AG08396 (cell line): Measurements from ENCODE around the gene NHERF2.
"Not testable (repeated sequence)": the region's sequence is repeated elsewhere in the genome, so short reads cannot be mapped to it uniquely, and the experiment has no call there.

Experiments used
- DNase-seq: peaks from one replicate; pipeline ENCODE4 v3.0.0; 2012; ENCODE audit warnings: low spot score, mixed read lengths

Gene NHERF2

DNA sequence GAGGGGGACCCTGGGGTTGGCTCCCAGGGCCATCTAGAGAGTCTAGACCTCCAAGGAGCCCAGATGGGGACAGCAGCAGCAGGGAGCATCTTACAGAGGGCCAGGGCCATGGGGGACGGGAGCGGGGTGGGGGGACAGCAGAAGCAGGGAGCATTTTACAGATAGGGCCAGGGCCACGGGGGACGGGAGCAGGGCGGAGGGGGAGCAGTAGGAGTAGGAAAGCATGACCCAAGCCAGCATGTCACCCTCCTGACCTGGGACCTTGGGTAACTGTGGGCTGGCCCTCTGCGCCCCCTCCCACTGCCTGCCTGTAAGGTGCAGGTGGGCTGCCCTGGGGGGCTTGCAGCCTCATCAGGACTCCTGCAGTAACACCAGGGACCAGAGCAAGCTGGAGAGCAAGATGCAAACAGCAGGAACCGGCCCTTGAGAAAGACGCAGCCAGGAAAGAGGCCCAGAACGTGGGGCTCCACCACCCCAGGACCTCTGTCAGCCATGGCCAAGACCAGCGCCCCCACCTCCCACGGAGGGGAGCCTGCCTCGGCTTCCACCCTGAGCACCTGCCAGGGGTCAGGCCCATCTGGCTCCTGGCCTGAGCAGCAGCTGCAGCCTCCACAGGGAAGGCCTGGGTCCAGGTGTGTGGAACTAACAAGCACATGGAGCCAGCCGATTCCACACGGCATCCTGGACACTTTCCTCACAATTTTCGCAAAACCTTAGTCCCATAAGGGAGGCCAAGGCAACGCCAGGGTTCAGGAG, 19.4 kb upstream of the NHERF2 start:
- DNase-seq: no peak

DNA sequence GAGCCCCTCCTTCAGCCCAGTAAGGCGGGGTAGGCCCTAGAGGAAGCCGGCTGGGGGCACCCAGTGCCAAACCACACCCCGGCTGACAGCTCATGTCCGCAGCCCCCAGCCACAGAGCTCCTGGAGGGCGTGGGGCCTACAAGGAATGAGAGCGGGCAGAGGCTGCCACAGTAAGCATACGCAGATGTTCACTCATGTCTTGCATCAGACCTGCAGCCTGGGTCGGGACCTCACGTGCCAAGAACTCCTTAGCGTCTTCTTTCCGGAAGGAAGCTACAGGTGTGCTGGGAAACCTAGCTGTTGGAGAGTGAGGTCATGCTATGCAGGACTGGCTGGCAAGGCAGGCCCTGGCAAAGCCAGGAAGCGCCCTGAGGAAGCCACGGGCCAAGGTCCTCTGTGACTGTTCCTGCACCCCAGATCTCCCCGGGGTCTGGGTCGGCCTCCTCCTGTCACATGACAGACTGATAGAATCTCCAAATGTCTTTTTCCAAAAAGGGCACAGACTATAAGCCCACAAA, 18.6 kb upstream of the NHERF2 start:
- DNase-seq: no peak

GRCh38 chr16:2008631-2009163, 18.0 kb upstream of the NHERF2 start:
- peak; percentile 77 for DNase-seq

- DNase-seq: no peak
These were observed 17.5 kb upstream of the NHERF2 start for GRCh38 chr16:2009164-2009711.

- peak; percentile 96 for DNase-seq
These were observed 16.8 kb upstream of the NHERF2 start, which contains the start of gene ZNF598 for GRCh38 chr16:2009791-2010510. Gene ZNF598, minus strand, starts transcription at chr16:2009821.

GRCh38 chr16:2011726-2012125, 15.0 kb upstream of the NHERF2 start:
- DNase-seq: not testable (repeated sequence)

DNA sequence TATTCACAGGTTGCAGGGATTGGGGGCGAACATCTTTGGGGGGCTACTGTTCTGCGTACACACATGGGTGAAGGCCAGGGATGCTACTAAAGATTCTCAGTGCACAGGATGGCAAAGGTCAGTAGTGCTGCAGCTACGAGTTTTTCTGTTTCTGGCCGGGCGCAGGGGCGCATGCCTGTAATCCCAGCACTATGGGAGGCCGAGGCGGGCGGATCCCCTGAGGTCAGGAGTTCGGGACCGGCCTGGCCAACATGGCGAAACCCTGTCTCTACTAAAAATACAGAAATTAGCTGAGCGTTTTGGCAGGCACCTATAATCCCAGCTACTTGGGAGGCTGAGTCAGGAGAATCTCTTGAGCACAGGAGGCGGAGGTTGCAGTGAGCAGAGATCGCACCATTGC, 13.2 kb upstream of the NHERF2 start:
- no peak for DNase-seq

GRCh38 chr16:2015117-2015946, 11.4 kb upstream of the NHERF2 start:
- no peak for DNase-seq

DNA sequence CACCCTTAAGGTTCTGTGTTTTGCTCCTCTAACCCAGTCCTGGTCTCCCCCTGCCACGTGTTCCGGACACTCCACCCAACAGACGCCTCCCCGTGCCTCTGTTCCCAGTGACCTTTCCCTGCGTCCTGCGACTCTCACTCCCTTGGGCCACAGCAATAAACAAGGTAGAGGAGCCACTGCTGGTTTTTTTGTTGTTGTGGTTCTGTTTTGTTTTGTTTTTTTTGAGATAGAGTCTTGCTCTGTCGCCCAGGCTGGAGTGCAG, 10.8 kb upstream of the NHERF2 start:
- no peak for DNase-seq

- DNase-seq: no peak
These were observed 10.2 kb upstream of the NHERF2 start for GRCh38 chr16:2016407-2016922.

- DNase-seq: no peak
These were observed 7.2 kb upstream of the NHERF2 start, which contains the start of gene NPW for GRCh38 chr16:2019518-2019920. Gene NPW, plus strand, starts transcription at chr16:2019785.

- DNase-seq: no peak
These were observed 6.5 kb upstream of the NHERF2 start for GRCh38 chr16:2019921-2020831.

DNA sequence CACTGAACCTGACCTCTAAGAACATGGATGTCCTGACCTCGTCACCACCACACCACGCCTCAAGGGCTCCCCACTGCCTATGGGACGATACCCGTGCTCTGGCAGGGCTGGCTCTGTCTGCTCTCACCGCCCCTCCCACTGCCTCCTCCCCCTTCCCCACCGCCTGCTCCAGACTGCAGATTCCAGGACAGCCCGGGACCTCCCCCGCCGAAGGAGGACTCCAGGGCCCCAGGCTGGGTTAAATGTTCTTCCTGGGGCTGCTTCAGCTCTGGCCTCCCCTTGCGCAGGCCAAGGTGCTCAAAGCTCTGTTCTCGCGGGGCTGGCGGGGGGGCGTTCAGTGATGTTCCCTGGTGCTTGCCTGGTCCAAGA, 4.0 kb upstream of the NHERF2 start:
- DNase-seq: peak; percentile 75

DNA sequence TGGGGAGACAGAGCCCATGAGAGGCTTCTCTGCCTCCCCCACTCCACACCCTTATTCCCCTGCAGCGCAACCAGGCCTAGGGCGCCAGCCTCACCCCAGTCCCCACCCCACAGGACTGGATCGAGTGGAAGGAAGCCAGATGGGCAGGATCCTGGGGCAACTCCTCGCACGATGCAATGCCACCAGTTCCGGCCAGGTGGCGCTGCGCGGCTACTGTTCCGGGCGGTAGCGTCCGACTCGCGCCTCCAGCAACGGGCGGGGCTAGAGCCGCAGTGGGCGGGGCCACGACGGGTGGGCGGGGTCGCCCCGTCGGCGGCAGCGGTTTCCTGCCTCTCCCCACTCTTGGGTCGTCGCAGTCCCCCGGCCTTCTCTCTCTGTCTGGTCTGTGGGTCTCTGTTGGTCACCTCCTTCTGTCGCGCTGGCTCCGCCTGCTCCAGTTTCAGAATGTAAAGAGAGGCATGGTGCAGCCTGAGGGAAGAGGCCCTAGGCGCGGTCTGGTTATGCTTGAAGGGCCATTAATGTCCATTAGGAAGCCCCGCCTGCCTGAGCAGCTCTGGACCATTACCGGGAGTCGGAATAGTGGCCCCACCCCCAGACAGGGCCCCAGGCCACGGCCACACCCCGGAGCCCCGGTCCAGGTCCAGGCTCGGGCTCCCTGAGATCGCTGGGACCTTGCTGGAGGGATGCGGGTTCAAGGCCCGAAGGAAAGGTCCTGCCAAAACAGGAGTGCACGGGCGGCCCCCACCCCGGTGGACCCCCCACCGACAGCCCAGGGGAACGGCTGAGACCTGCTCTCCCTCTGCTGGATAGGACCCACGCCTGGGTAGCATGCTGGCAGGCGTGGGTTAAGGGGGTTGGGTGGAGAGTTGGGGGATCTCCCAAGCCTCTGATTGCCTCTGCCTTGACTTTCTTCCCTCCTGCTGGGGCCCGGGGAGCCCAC, 3.3 kb upstream of the NHERF2 start:
- peak; percentile 97 for DNase-seq

GRCh38 chr16:2024032-2024420, 2.7 kb upstream of the NHERF2 start:
- no peak for DNase-seq

DNA sequence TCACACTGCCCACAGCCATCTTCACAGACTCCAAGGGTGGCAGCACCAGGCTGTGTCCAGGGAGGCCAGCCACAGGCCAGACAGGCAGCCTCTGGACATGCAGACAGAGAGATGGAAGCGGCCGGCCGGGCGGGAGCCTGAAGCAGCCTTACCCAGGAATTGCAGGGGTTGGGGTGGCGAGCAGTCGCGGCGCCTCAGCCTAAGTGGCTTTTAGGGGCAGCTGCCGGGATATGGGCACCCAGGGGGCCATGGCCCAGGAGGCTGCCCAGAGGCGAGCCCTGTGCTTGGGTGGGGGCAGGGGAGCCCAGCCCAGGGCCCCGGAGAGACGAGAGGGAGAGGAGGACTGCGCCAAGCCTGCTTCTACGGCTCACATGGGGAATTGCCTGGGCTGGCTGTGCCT, 1.5 kb upstream of the NHERF2 start:
- no peak for DNase-seq

DNA sequence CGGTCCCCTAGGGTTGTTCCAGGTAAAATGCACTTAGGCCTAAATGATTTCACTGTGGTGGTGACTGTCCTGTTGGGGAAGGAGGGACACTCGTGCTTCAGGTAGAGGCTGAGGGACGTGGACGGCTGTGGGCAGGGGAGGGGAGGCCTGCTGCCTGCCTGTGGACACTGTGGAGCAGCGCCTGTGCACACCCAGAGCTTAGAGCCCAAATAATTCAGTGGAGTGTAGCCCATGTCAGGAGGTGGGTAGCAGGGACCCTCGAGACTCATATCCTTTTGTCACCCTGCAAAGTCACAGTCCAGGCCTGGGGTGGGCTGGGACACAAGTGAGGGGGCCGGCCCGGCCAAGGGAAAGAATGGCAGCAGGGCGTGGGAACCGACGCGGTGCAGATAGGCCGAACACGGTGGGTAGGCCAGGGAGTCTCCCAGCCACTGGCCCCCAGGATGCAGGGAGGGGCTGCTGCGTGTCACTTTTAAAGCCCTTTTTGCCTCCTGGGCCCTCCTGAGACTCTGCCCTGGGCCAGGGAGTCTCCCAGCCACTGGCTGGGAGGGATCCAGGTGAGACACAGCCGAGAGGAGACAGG, 733 bp upstream of the NHERF2 start:
- DNase-seq: no peak

- peak; percentile 73 for DNase-seq
These were observed 615 bp downstream of the NHERF2 start for GRCh38 chr16:2027024-2028010.
